ENCODE results near the gene RAB5B.
"Not testable (repeated sequence)": the region's sequence is repeated elsewhere in the genome, so short reads cannot be mapped to it uniquely, and the experiment has no call there.

GRCh38 chr12:55985976-55986375, 12.1 kb downstream of the RAB5B start:
- TF ChIP-seq TCF7L2 (IDR thresholded peaks at IDR 0.05; ENCODE audit: low read depth, low read length); POLR2AphosphoS5 (IDR thresholded peaks at IDR 0.05; ENCODE audit: low read depth, low read length); CTCF (IDR thresholded peaks at IDR 0.05): not testable (repeated sequence)
